ENCODE measurements around the gene GABBR2.

DNA sequence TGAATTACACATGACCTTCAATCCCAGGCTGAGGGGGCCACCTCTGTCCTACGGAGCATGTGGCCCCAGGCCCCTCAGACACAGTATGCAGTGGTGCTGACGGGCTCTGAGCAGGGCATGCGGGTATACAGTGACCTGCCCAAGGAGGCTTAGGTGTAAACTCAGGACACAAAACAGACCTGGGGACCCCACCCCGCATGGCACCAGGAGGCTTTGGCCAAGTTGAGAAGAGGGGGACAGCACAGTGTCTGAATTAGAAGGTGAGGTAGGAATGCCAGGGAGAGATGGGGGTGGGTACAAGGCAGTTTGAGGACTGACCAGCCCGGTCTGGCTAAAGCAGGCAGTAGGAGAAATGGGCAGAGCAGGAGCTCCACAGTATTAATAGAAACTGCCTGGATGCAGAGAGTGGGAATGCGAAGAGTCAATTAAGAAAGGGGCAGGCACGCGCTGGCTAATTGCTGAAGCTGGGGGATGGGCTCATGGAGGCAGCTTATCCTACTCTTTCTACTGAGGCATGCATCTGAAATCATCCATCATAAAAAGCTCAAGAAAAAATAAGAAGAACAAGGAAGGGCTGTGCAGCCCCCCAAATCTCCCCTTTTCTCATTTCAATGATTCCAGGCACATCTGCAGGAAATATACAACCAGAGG is 109.0 kb downstream of the GABBR2 start:
- no peak for TF ChIP-seq GATA3 (IDR thresholded peaks at IDR 0.05; ENCODE audit: low read depth, low read length)
- TF ChIP-seq GATA2 (IDR thresholded peaks at IDR 0.05; ENCODE audit: low read depth, low read length) = no peak
